ENCODE measurements around the gene DYRK4.

Gene DYRK4

GRCh38 chr12:4584896-4585295 lies 22.9 kb downstream of the DYRK4 start:
- no peak for TF ChIP-seq GATA2 (IDR thresholded peaks at IDR 0.05; ENCODE audit: low read depth, low read length)
- TF ChIP-seq GATA3 (IDR thresholded peaks at IDR 0.05; ENCODE audit: low read depth, low read length) = no peak

GRCh38 chr12:4586500-4586899 lies 24.5 kb downstream of the DYRK4 start:
- TF ChIP-seq GATA3 (IDR thresholded peaks at IDR 0.05; ENCODE audit: low read depth, low read length) = no peak
- TF ChIP-seq GATA2 (IDR thresholded peaks at IDR 0.05; ENCODE audit: low read depth, low read length) = no peak

- no peak for TF ChIP-seq GATA2 (IDR thresholded peaks at IDR 0.05; ENCODE audit: low read depth, low read length)
- no peak for TF ChIP-seq GATA3 (IDR thresholded peaks at IDR 0.05; ENCODE audit: low read depth, low read length)
These were observed 25.1 kb downstream of the DYRK4 start for GRCh38 chr12:4587108-4587507.

- no peak for TF ChIP-seq GATA3 (IDR thresholded peaks at IDR 0.05; ENCODE audit: low read depth, low read length)
- no peak for TF ChIP-seq GATA2 (IDR thresholded peaks at IDR 0.05; ENCODE audit: low read depth, low read length)
These were observed 26.9 kb downstream of the DYRK4 start for GRCh38 chr12:4588916-4589315.

GRCh38 chr12:4589941-4590340 lies 27.9 kb downstream of the DYRK4 start:
- TF ChIP-seq GATA2 (IDR thresholded peaks at IDR 0.05; ENCODE audit: low read depth, low read length) (no peak), GATA3 (IDR thresholded peaks at IDR 0.05; ENCODE audit: low read depth, low read length) (no peak)

- TF ChIP-seq GATA2 (IDR thresholded peaks at IDR 0.05; ENCODE audit: low read depth, low read length) (no peak), GATA3 (IDR thresholded peaks at IDR 0.05; ENCODE audit: low read depth, low read length) (no peak)
These were observed 29.2 kb downstream of the DYRK4 start for GRCh38 chr12:4591180-4591687.

GRCh38 chr12:4595881-4596280 lies 33.9 kb downstream of the DYRK4 start:
- TF ChIP-seq GATA2 (IDR thresholded peaks at IDR 0.05; ENCODE audit: low read depth, low read length) (no peak), GATA3 (IDR thresholded peaks at IDR 0.05; ENCODE audit: low read depth, low read length) (no peak)

- no peak for TF ChIP-seq GATA3 (IDR thresholded peaks at IDR 0.05; ENCODE audit: low read depth, low read length)
- TF ChIP-seq GATA2 (IDR thresholded peaks at IDR 0.05; ENCODE audit: low read depth, low read length) = no peak
These were observed 41.4 kb downstream of the DYRK4 start for GRCh38 chr12:4603421-4603820.

GRCh38 chr12:4603946-4604345 lies 41.9 kb downstream of the DYRK4 start:
- no peak for TF ChIP-seq GATA3 (IDR thresholded peaks at IDR 0.05; ENCODE audit: low read depth, low read length)
- no peak for TF ChIP-seq GATA2 (IDR thresholded peaks at IDR 0.05; ENCODE audit: low read depth, low read length)

GRCh38 chr12:4604684-4605193 lies 42.7 kb downstream of the DYRK4 start:
- no peak for TF ChIP-seq GATA3 (IDR thresholded peaks at IDR 0.05; ENCODE audit: low read depth, low read length)
- no peak for TF ChIP-seq GATA2 (IDR thresholded peaks at IDR 0.05; ENCODE audit: low read depth, low read length)

- TF ChIP-seq GATA2 (IDR thresholded peaks at IDR 0.05; ENCODE audit: low read depth, low read length) (no peak), GATA3 (IDR thresholded peaks at IDR 0.05; ENCODE audit: low read depth, low read length) (no peak)
These were observed 45.0 kb downstream of the DYRK4 start for GRCh38 chr12:4607056-4607455.

- TF ChIP-seq GATA3 (IDR thresholded peaks at IDR 0.05; ENCODE audit: low read depth, low read length) (no peak), GATA2 (IDR thresholded peaks at IDR 0.05; ENCODE audit: low read depth, low read length) (no peak)
These were observed 47.1 kb downstream of the DYRK4 start for GRCh38 chr12:4609071-4609470.

GRCh38 chr12:4610481-4610880 lies 48.5 kb downstream of the DYRK4 start:
- TF ChIP-seq GATA3 (IDR thresholded peaks at IDR 0.05; ENCODE audit: low read depth, low read length) (no peak), GATA2 (IDR thresholded peaks at IDR 0.05; ENCODE audit: low read depth, low read length) (no peak)

GRCh38 chr12:4615667-4616066 lies 53.7 kb downstream of the DYRK4 start:
- TF ChIP-seq GATA2 (IDR thresholded peaks at IDR 0.05; ENCODE audit: low read depth, low read length) = no peak
- no peak for TF ChIP-seq GATA3 (IDR thresholded peaks at IDR 0.05; ENCODE audit: low read depth, low read length)

GRCh38 chr12:4621511-4621910 lies 59.5 kb downstream of the DYRK4 start:
- TF ChIP-seq GATA3 (IDR thresholded peaks at IDR 0.05; ENCODE audit: low read depth, low read length) = no peak
- TF ChIP-seq GATA2 (IDR thresholded peaks at IDR 0.05; ENCODE audit: low read depth, low read length) = no peak

GRCh38 chr12:4626543-4626942 lies 64.5 kb downstream of the DYRK4 start:
- TF ChIP-seq GATA3 (IDR thresholded peaks at IDR 0.05; ENCODE audit: low read depth, low read length) (no peak), GATA2 (IDR thresholded peaks at IDR 0.05; ENCODE audit: low read depth, low read length) (no peak)

Measured in SH-SY5Y (cell line).